AG08396 (cell line): Measurements from ENCODE around the gene MVK.

Experiments
- DNase-seq: peaks from one replicate; pipeline ENCODE4 v3.0.0; 2012; ENCODE audit warnings: low spot score, mixed read lengths

MVK gene

DNA sequence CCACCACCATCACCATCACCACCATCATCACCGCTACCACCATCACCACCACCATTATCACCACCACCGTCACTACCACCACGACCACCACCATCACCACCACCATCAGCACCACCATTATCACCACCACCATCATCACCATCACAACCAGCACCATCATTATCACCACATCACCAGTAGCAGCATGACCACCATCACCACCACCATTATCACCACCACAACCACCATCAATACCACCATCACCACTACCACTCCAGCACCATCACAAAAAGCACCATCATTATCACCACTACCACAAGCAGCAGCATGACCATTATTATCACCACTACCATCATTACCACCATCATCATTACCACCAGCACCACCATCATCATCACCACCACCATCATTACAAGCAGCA, 62.1 kb downstream of the MVK start:
- no peak for DNase-seq

DNA sequence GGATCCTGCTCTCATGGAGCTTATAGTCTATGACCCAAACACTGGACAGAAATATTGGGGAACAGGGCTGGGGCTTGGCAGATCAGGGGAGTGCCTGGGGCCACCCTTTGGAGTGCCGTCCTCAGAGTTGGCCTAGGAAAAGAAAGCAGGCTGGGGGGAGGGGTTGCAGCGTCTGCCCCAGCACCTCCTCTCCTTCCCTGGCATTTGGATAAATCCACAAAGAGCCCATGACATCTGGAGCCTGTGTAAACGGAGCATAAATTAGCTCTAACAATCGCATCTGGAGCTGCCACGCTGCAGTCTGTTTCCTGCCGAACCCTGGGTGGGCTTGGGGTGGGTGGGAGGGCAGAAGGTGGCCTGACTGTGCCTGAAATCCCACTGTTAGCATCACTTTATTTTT, 63.8 kb downstream of the MVK start:
- no peak for DNase-seq

- no peak for DNase-seq
These were observed 64.4 kb downstream of the MVK start for GRCh38 chr12:109637996-109638395.

DNA sequence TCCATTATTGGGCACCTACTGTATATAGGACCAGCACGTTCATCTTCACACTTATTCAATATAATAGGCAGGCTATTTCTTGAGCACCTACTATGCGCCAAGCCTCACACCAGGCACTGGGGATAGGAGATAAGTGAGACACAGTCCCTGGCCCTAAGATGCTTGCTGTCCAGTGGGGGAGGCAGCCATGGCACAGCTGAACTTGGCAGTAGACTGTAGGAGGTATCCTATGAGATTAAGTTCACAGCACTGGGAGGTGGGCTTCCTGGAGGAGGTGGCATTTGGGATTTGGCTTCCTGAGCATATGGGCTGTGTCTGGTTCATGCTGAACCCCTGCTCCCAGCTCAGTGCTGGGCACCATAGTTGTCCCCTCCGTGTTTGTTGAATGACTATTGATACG, 65.1 kb downstream of the MVK start:
- DNase-seq: no peak

DNA sequence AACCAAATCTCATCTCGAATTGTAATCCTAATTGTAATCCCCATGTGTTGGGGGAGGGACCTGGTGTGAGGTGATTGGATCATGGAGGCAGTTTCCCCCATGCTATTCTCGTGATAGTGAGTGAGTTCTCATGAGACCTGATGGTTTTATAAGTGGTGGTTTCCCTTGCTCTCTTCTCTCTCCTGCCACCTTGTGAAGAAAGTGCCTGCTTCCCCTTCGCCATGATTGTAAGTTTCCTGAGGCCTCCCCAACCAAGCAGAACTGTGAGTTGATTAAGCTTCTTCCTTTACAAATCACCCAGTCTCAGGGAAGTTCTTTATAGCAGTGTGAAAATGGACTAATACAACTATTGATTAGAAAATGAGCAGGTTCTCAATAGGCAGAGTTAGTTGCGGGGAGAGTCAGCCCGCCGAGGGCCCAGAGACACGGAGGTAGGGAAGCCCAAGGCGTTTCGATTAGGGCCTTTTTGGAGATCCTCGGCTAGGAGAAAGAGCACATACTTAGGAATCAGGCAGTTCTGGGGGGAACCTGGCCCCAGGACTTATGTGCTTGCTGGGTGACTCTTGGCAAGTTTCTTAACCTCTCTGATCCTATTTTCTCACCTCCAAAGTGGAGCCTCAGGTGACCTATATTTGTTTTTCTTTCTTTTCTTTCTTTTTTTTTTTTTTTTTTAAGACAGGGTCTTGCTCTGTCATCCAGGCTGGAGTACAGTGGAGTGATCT, 65.7 kb downstream of the MVK start:
- DNase-seq: no peak

- no peak for DNase-seq
These were observed 67.4 kb downstream of the MVK start for GRCh38 chr12:109640961-109641360.

DNA sequence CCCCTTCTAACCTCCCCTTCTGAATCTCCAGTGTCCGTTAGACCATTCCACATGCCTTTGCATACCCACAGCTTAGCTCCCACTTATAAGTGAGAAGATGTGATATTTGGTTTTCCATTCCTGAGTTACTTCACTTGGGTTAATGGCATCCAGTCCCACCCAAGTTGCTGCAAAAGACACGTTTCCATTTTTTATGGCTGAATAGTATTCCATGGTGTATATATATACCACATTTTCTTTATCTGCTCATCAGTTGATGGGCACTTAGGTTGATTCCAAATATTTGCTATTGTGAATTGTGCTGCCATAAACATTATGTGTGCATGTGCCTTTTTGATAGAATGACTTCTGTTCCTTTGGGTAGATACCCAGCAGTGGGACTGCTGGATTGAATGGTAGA, 67.8 kb downstream of the MVK start:
- DNase-seq: no peak

DNA sequence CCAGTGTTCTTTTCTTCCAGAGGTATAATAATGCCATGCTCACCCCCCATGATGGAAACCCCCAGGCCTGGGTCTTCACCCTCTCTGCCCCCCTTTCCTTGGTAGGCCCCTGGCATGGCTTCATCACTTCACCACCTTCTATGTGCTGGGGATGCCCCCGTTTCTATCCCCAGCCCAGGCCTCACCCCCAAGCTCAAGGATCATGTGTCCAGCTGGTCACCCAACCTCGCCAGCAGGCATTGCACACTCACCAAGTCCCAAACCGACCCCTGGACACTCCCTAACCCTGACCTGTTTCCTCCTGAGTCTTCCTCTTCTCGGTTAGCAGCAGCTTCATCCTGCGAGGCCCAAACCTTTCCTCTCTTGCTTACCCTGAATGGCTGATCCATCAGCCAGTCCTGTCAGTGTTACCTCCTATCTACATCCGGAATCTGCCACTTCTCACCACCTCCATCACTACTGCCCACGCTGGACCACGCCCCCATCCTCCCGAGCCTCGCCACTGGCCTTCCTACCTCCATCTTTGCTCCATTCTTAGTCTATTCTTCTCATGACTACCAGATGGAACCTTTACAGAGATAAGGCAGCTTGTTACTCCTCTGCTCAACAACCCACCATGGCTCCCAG, 69.0 kb downstream of the MVK start:
- DNase-seq: no peak

DNA sequence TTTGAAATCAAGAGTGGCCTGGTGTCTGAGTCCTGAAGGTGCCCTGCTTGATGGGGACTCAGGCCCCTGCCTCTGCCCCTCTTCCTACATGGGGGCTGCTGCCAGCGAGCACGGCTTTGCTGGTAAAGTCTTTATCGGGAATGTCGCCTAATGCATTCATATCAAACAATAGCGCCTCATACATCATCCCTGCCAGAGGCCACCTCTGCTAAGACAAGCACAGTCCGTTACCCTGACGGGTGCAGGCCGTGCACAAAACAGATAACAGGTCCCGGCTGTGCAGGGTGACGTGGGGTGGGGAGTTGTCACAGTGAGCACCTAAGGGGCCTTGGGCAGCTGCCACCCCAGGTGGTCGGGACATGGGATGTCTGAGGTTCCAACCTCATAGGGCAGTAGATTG, 71.6 kb downstream of the MVK start:
- DNase-seq: no peak

DNA sequence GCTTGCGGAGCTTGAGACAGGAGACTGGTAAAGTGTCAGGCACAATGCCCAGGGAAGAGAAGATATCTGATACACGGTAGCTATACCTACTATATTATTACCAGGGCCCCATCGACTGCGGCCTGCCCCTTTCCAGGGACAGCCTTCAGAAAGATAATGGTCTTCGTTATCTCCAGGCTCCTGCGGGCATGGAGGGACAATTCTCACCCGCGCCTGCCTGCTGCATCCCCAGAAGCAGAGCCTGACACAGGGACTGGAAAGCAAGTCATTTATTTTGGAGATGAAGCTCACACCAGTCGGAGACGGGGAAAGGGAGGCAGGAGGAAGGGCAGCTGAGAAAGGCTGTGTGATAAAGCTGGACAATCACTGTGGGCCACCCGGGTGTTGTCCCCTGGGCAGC, 72.1 kb downstream of the MVK start:
- no peak for DNase-seq
